Measurements from ENCODE around the gene PDE11A.

PDE11A gene

GRCh38 chr2:177758591-177759371 lies 313.8 kb downstream of the PDE11A start:
- no peak for DNase-seq (ENCODE audit: insufficient read length, low spot score)
- no peak for FAIRE-seq
- TF ChIP-seq POLR2AphosphoS5 (IDR thresholded peaks at IDR 0.05; ENCODE audit: low read depth, low read length) (no peak), POU2F2 (IDR thresholded peaks at IDR 0.05; ENCODE audit: low read depth, low read length) (no peak), SPI1 (IDR thresholded peaks at IDR 0.05; ENCODE audit: low read depth, low read length) (no peak), POLR2A (IDR thresholded peaks at IDR 0.05; ENCODE audit: low read depth, low read length) (no peak), TAF1 (IDR thresholded peaks at IDR 0.05; ENCODE audit: low read depth, low read length) (no peak), PAX5 (IDR thresholded peaks at IDR 0.05; ENCODE audit: insufficient read depth, low read length, severe bottlenecking) (no peak)

DNA sequence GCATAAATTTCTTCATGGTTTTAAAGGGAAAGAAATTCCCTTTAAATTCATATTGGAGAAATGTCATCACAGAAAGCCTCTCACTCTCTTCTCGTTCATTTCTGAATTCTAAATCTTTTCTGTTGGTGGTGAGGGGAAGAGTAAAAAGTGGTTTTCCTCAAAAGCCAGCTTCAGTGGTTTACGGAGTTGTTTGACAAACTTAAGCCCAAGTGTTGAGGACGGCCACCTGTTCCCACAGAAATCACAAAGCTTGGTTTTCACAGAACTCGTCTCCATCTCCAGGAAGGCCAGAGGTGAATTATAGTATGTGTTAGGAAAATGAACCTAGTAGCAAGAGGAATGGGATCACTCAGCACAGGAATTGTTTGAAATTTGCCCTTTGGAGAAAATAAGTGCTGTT lies 316.2 kb downstream of the PDE11A start:
- no peak for FAIRE-seq

GRCh38 chr2:177754492-177754873 lies 318.1 kb downstream of the PDE11A start:
- FAIRE-seq (no peak), DNase-seq (ENCODE audit: insufficient read length, low spot score) (no peak)
- TF ChIP-seq SPI1 (IDR thresholded peaks at IDR 0.05; ENCODE audit: low read depth, low read length) (no peak), POU2F2 (IDR thresholded peaks at IDR 0.05; ENCODE audit: low read depth, low read length) (no peak), POLR2A (IDR thresholded peaks at IDR 0.05; ENCODE audit: low read depth, low read length) (no peak), PAX5 (IDR thresholded peaks at IDR 0.05; ENCODE audit: insufficient read depth, low read length, severe bottlenecking) (no peak), POLR2AphosphoS5 (IDR thresholded peaks at IDR 0.05; ENCODE audit: low read depth, low read length) (no peak), TAF1 (IDR thresholded peaks at IDR 0.05; ENCODE audit: low read depth, low read length) (no peak)

More for the DNA sequence above, 316.2 kb downstream of the PDE11A start:
- TF ChIP-seq PAX5 (IDR thresholded peaks at IDR 0.05; ENCODE audit: insufficient read depth, low read length, severe bottlenecking) (no peak), SPI1 (IDR thresholded peaks at IDR 0.05; ENCODE audit: low read depth, low read length) (no peak), POU2F2 (IDR thresholded peaks at IDR 0.05; ENCODE audit: low read depth, low read length) (no peak), POLR2A (IDR thresholded peaks at IDR 0.05; ENCODE audit: low read depth, low read length) (no peak), POLR2AphosphoS5 (IDR thresholded peaks at IDR 0.05; ENCODE audit: low read depth, low read length) (no peak)
- DNase-seq (ENCODE audit: insufficient read length, low spot score) = no peak

GRCh38 chr2:177753682-177754491 lies 318.7 kb downstream of the PDE11A start:
- no peak for FAIRE-seq
- TF ChIP-seq TAF1 (IDR thresholded peaks at IDR 0.05; ENCODE audit: low read depth, low read length) (no peak), POLR2AphosphoS5 (IDR thresholded peaks at IDR 0.05; ENCODE audit: low read depth, low read length) (no peak), SPI1 (IDR thresholded peaks at IDR 0.05; ENCODE audit: low read depth, low read length) (no peak), POLR2A (IDR thresholded peaks at IDR 0.05; ENCODE audit: low read depth, low read length) (no peak), PAX5 (IDR thresholded peaks at IDR 0.05; ENCODE audit: insufficient read depth, low read length, severe bottlenecking) (no peak), POU2F2 (IDR thresholded peaks at IDR 0.05; ENCODE audit: low read depth, low read length) (no peak)
- no peak for DNase-seq (ENCODE audit: insufficient read length, low spot score)

- FAIRE-seq = no peak
- DNase-seq (ENCODE audit: insufficient read length, low spot score) = no peak
- TF ChIP-seq POLR2A (IDR thresholded peaks at IDR 0.05; ENCODE audit: low read depth, low read length) (no peak), SPI1 (IDR thresholded peaks at IDR 0.05; ENCODE audit: low read depth, low read length) (no peak), POU2F2 (IDR thresholded peaks at IDR 0.05; ENCODE audit: low read depth, low read length) (no peak), POLR2AphosphoS5 (IDR thresholded peaks at IDR 0.05; ENCODE audit: low read depth, low read length) (no peak), TAF1 (IDR thresholded peaks at IDR 0.05; ENCODE audit: low read depth, low read length) (no peak), PAX5 (IDR thresholded peaks at IDR 0.05; ENCODE audit: insufficient read depth, low read length, severe bottlenecking) (no peak)
Measured at GRCh38 chr2:177748360-177748759, 324.2 kb downstream of the PDE11A start.

GRCh38 chr2:177747384-177747783 lies 325.2 kb downstream of the PDE11A start:
- DNase-seq (ENCODE audit: insufficient read length, low spot score) = no peak
- FAIRE-seq = no peak
- no peak for TF ChIP-seq POLR2AphosphoS5 (IDR thresholded peaks at IDR 0.05; ENCODE audit: low read depth, low read length)
- no peak for TF ChIP-seq TAF1 (IDR thresholded peaks at IDR 0.05; ENCODE audit: low read depth, low read length)

DNA sequence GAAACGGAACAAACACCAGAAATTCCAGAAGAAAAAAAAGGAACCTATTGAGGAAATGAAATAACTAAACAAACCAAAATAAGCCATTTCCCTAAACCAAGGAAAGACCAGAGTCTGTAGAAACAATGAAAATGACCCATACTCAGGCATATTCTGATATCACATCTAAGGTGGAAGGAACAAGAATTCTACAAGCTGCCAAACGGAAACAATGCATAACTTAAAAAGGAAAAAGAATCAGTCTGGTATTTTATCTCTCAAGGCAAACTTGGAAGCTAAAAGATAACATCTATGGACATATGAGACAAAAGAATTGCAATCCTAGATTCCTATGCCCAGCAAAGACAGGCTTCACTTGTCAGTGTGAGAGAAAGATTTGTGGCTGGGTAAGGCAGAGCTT lies 326.2 kb downstream of the PDE11A start:
- no peak for DNase-seq (ENCODE audit: insufficient read length, low spot score)
- TF ChIP-seq TAF1 (IDR thresholded peaks at IDR 0.05; ENCODE audit: low read depth, low read length) = no peak
- no peak for TF ChIP-seq SPI1 (IDR thresholded peaks at IDR 0.05; ENCODE audit: low read depth, low read length)
- TF ChIP-seq POU2F2 (IDR thresholded peaks at IDR 0.05; ENCODE audit: low read depth, low read length) = no peak
- no peak for TF ChIP-seq POLR2A (IDR thresholded peaks at IDR 0.05; ENCODE audit: low read depth, low read length)
- no peak for TF ChIP-seq POLR2AphosphoS5 (IDR thresholded peaks at IDR 0.05; ENCODE audit: low read depth, low read length)
- TF ChIP-seq PAX5 (IDR thresholded peaks at IDR 0.05; ENCODE audit: insufficient read depth, low read length, severe bottlenecking) = no peak
- FAIRE-seq = no peak

GRCh38 chr2:177745531-177745930 lies 327.0 kb downstream of the PDE11A start:
- DNase-seq (ENCODE audit: insufficient read length, low spot score) (no peak), FAIRE-seq (no peak)
- TF ChIP-seq POLR2A (IDR thresholded peaks at IDR 0.05; ENCODE audit: low read depth, low read length) = no peak
- no peak for TF ChIP-seq TAF1 (IDR thresholded peaks at IDR 0.05; ENCODE audit: low read depth, low read length)
- TF ChIP-seq PAX5 (IDR thresholded peaks at IDR 0.05; ENCODE audit: insufficient read depth, low read length, severe bottlenecking) = no peak
- no peak for TF ChIP-seq POLR2AphosphoS5 (IDR thresholded peaks at IDR 0.05; ENCODE audit: low read depth, low read length)
- TF ChIP-seq SPI1 (IDR thresholded peaks at IDR 0.05; ENCODE audit: low read depth, low read length) = no peak
- no peak for TF ChIP-seq POU2F2 (IDR thresholded peaks at IDR 0.05; ENCODE audit: low read depth, low read length)

- no peak for DNase-seq (ENCODE audit: insufficient read length, low spot score)
- FAIRE-seq = no peak
- TF ChIP-seq POLR2AphosphoS5 (IDR thresholded peaks at IDR 0.05; ENCODE audit: low read depth, low read length) (no peak), PAX5 (IDR thresholded peaks at IDR 0.05; ENCODE audit: insufficient read depth, low read length, severe bottlenecking) (no peak), SPI1 (IDR thresholded peaks at IDR 0.05; ENCODE audit: low read depth, low read length) (no peak), TAF1 (IDR thresholded peaks at IDR 0.05; ENCODE audit: low read depth, low read length) (no peak), POU2F2 (IDR thresholded peaks at IDR 0.05; ENCODE audit: low read depth, low read length) (no peak), POLR2A (IDR thresholded peaks at IDR 0.05; ENCODE audit: low read depth, low read length) (no peak)
Measured at GRCh38 chr2:177742851-177743250, 329.7 kb downstream of the PDE11A start.
